Activated T-helper 1 cell treated with anti-CD3 and anti-CD28 coated beads, Interleukin-12 subunit alpha, Interleukin-12 subunit beta, Interleukin-2, Interleukin-4 antibody, amounts not matched to agents 30 ng/mL and 10 ng/mL and 1 ng/mL, durations not matched to agents 14 hours and 24 hours and 36 hours (primary cell): Measurements from ENCODE around the gene LRTM2. TPM values are rescaled to one million over a fixed set of nuclear protein-coding genes. Genes with fewer than 3 reads are reported as not detected.

ENCODE experiments used
- DNase-seq: peaks from one replicate; pipeline ENCODE4 v3.0.0; 2021; ENCODE audit warnings: low spot score
- H3K27ac Mint-ChIP-seq: one replicate; pipeline ENCODE4 v1.8.0; 2021; ENCODE audit warnings: mild to moderate bottlenecking, mixed read lengths
- H3K27me3 Mint-ChIP-seq: one replicate; pipeline ENCODE4 v1.8.0; 2022; ENCODE audit warnings: mild to moderate bottlenecking, moderate library complexity, mixed read lengths; ENCODE audit not compliant: insufficient read depth
- H3K36me3 Mint-ChIP-seq: one replicate; pipeline ENCODE4 v1.8.0; 2021; ENCODE audit warnings: low read depth, mixed read lengths
- H3K4me1 Mint-ChIP-seq: one replicate; pipeline ENCODE4 v1.8.0; 2021; ENCODE audit warnings: low read depth, mixed read lengths
- H3K4me3 Mint-ChIP-seq: one replicate; pipeline ENCODE4 v1.8.0; 2021; ENCODE audit warnings: mild to moderate bottlenecking, moderate library complexity, mixed read lengths
- H3K9me3 Mint-ChIP-seq: one replicate; pipeline ENCODE4 v1.8.0; 2021; ENCODE audit warnings: mixed read lengths
- intact Hi-C: fragments of 100-400 bp; cut with micrococcal nuclease; formaldehyde crosslinking; loops from one replicate; pipeline ENCODE4 v1.15.1; 2024
- total RNA-seq: library from RNA; stranded (reverse); gene quantifications from 2 replicates; pipeline ENCODE4 v1.2.3, GENCODE V29; 2022

Gene LRTM2
- total RNA-seq, 1 donor from 2014 or later, result not detected

DNA sequence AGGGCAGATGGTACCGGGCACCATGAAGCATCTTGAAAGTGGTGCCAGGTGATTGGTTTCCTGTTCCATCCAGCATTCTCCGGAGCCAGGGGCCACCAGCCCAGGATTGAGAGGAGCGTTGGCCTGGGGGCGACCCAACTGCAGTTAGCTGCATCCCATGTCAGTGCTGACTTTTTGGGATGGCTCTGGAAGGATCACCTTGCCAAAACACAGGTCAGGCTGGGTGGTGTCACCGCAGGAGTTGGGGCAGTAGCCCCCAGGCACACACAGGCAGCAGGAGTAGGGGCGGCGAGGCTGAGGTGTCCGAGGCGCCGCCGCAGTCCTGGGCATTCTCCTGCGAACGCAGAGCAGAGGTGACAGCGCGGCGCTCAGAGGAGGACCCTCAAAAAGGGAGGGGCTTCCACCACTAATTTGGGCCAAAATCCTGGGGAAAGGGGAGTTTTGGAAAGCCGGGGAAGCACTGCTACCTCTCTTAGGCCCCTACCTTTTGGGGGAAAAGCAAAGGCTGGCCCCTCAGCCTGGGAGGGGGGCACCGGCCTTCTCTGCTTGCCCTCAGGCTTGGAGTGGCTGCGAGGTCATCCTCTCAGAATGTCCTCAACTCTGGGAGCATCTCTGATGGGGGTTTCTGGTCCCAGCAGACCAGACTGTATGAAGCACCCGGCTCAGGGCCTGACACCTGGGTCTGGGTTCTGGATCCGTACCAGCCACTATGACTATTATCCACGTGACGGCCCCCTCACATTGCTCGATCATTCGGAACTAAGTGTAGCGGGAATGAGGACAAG lies 26.7 kb upstream of the LRTM2 start:
- Mint-ChIP-seq H3K4me1 (peaks cover 26% of the 10 kb centered on the region), H3K36me3 (no peaks in the 10 kb centered on the region), H3K9me3 (no peaks in the 10 kb centered on the region), H3K27ac (no peak overlapping the region), H3K4me3 (no peak overlapping the region), H3K27me3 (no peaks in the 10 kb centered on the region)
- DNase-seq, result no peak
- intact Hi-C loops, result no loop called here

DNA sequence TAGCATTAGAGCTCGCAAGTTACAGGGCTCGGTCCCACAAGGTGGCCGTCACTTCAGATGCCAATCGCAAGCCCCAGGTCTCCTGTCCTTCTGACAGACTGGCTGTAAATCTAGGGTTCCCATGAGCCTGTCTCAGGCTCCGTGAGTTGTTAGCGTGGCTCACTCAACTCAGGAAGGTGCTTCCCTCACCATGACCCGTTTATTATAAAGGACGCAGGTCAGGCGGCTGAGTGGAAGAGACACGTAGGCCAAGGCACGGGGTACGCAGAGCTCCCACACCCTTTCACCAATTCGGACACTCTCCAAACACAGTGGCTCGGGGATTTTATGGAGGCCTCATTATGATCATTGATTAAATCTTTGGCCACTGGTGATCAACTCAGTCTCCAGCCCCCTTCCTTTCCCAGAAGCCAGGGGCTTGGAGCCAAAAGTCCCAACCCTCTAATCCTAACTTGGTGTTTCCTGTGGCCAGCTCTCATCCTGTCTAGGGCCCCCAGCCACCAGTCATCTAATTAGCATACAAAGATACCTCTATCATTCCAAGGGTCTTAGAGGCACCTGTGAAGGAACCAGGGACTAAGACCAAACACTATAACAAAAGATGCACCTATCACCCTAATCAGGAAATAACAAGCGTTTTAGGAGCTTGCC lies 25.8 kb upstream of the LRTM2 start:
- intact Hi-C loops, result loop anchor here (5.0 kb wide), 1 partner anchor 1392 kb away; the partner anchor contains the start of gene CCDC77
- no peaks in the 10 kb centered on the region for H3K36me3 Mint-ChIP-seq
- H3K27me3 Mint-ChIP-seq, result no peaks in the 10 kb centered on the region
- H3K4me1 Mint-ChIP-seq, result peaks cover 26% of the 10 kb centered on the region
- H3K9me3 Mint-ChIP-seq, result no peaks in the 10 kb centered on the region
- no peak for DNase-seq
- no peak overlapping the region for H3K27ac Mint-ChIP-seq
- no peak overlapping the region for H3K4me3 Mint-ChIP-seq

DNA sequence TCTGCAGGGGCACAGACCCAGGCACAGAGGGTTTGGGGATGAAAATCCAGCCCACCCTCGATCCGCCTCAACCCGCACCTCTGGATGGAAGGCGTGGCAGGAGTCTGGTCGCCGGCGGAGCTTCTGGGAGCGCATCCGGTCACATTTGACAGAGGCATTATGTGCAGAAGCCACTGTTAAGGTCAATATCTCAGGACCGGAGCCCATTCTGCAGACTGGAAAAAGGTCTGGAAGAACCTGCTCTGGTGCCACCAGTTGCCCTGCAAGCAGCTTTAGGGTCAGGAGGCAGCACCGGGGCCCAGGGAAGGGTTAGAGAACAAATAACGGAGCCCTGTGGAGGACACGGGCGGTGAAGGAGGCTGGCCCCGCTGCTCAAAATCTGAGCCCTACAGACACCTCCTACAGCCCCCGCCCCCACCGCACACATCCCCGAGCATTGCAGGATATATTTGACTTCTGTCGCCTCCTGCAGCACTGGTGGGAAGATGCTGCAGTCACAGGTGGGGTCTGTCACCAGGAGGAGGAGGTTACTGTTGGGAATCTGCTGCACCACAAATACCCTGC lies 25.1 kb upstream of the LRTM2 start:
- H3K27ac Mint-ChIP-seq, result peak overlapping the region; percentile 66
- intact Hi-C loops, result loop anchor here (5.0 kb wide), 1 partner anchor 1393 kb away; the partner anchor contains the start of gene CCDC77
- DNase-seq, result no peak

DNA sequence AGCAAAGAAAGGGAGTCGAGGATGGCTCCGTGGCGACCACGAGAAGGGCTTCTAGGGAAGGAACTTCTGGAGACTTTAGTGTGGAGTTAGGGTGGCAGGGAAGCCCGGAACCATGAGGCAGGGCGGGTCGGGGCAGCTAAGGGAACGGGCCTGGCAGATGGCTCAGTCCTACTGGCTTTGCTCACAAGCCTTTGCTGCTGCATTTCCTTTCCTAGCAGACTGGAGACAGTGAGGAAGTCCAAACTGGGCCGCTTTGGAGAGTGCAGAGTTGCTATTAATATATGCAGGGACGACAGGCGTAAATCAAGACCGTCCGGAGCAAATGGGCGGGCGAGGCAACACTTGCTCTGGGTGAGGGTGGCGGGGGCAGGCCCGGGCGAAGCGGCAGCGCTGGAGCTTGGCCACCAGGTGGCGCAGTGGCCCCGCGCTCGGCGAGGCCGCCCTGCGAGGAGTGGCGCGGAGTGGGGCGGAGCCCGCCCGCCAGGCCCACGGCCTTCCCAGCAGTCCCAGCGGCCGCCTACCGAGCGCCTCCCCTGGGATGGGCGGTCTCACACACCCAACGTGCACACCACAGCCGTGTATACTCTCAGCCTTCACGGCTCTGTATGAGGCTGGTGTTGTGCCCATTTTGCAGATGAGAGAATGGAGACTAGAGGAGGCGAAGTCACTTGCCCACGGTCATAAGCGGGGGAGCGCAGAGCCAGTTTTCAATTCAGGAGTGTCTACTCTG lies 24.4 kb upstream of the LRTM2 start:
- Mint-ChIP-seq H3K4me1 (peaks cover 18% of the 10 kb centered on the region), H3K4me3 (peak overlapping the region; percentile 87), H3K36me3 (no peaks in the 10 kb centered on the region), H3K27ac (peak overlapping the region; percentile 89), H3K9me3 (no peaks in the 10 kb centered on the region), H3K27me3 (no peaks in the 10 kb centered on the region)
- peak; percentile 93 for DNase-seq
- intact Hi-C loops, result loop anchor here (1.0 to 5.0 kb wide), 8 partner anchors 8 to 1394 kb away; partner anchors contain the start of genes CCDC77, DCP1B and FBXL14

More for the DNA sequence above, 25.1 kb upstream of the LRTM2 start:
- Mint-ChIP-seq H3K4me3 (peak overlapping the region; percentile 87), H3K9me3 (no peaks in the 10 kb centered on the region), H3K27me3 (no peaks in the 10 kb centered on the region), H3K4me1 (peaks cover 24% of the 10 kb centered on the region), H3K36me3 (no peaks in the 10 kb centered on the region)

DNA sequence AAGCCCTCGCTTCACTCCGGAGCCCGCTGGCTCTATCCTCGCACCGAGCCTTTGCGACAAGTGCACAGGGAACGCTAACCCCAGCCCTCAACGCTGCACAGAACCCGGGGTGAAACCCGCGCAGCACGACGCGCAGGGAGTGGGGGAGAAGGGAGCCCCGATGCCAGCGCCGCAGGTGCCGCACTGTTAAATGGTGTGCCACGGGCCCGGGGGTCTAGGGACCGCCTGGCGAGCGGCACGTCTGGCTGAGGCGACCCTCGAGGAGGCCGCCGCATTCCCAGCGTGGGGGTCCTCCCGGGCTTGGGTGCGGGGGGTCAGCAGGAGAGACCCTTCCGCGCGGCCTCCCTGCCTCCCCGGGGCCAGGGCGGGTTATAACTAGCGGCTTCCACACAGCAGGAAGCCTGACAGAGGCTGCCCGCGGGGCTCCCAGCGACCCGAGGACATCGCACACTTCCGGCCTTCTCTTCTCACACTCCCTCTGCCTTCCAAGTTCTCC lies 23.8 kb upstream of the LRTM2 start:
- Mint-ChIP-seq H3K4me3 (peak overlapping the region; percentile 87), H3K4me1 (peaks cover 12% of the 10 kb centered on the region), H3K27me3 (no peaks in the 10 kb centered on the region), H3K27ac (peak overlapping the region; percentile 89), H3K36me3 (no peaks in the 10 kb centered on the region), H3K9me3 (no peaks in the 10 kb centered on the region)
- peak; percentile 39 for DNase-seq
- intact Hi-C loops, result loop anchor here (1.0 to 5.0 kb wide), 8 partner anchors 8 to 1394 kb away; partner anchors contain the start of genes CCDC77, DCP1B and FBXL14

DNA sequence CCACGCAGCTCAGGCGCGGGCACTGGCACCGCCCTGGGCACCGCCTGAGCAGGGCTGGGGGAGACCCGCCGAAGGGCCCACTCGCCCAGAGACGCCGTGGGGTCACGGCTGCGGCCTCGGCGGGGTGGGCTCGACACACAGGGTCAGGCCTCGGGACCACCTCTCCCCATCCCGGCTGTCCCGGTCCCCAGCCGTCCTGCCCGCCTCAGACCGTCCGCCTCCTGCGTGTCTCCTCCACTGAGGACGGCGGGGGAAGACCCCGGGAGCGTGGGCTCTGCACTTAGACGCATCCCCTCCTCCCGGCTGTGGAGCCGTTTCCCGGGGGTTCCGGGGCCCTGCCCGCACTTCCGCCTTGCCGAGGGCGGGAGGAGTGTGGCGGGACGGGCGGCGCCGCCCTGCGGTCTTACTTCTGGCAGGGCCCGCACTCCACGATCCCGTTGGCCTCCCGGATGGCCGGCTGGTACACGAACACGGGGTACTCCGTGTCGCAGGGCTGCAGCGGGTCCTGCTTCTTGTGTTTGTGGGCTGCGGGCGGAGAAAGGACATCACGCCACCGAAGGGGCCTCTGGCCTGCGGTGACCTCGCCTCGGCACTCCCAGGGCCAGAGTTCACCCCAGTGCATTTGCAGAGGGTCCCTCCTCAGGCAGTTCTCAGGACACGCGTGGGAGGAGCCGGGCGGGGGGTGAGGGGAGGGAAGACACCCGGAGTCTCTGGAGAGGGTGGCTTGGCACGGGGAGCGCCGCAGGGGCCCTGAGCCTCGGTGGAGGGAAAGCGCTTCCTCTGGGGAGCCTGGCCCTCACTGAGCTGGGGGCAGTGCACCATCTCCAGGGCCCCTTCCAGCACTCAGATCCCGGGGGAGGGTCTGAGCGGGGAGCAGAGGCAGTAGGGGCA lies 23.1 kb upstream of the LRTM2 start:
- H3K9me3 Mint-ChIP-seq, result no peaks in the 10 kb centered on the region
- peaks cover 2% of the 10 kb centered on the region for H3K27me3 Mint-ChIP-seq
- DNase-seq, result peak; percentile 45
- H3K36me3 Mint-ChIP-seq, result no peaks in the 10 kb centered on the region
- peak overlapping the region; percentile 80 for H3K4me3 Mint-ChIP-seq
- peaks cover 6% of the 10 kb centered on the region for H3K4me1 Mint-ChIP-seq
- H3K27ac Mint-ChIP-seq, result peak overlapping the region; percentile 71
- intact Hi-C loops, result loop anchor here (2.0 to 5.0 kb wide), 4 partner anchors 202 to 1395 kb away; partner anchors contain the start of genes CCDC77, DCP1B and FBXL14

DNA sequence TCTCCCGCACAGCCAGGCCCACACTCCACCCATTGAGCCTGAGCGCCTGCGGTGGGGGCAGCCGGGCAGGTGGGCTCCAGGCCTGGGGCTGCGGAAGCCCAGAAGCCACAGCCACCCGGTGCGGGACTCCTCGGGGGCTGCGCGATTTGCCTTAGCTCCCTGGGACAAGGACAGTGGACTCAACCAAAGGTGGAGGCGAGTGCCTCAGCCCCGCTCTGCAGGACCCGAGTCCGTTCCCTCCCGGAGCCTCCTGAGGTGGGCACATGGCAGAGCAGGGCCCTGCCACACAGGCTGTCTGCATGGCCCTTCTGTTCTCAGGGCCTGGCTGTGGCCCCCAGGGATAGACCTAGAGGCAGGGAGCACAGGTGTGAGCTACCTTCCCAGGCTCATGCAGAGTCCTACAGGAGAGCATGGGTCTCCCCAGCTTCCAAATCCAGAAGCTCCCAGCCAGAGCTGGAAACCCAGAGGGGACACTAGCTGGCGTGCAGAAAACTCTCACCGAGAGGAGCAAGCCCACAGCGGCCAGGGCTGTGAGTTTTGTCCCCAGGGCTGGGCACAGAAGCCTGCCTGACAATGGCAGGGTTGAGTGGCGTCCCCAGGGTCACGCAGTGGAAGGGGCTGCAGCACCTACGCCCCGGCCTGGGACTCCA lies 22.2 kb upstream of the LRTM2 start:
- no peaks in the 10 kb centered on the region for H3K9me3 Mint-ChIP-seq
- peaks cover 2% of the 10 kb centered on the region for H3K27me3 Mint-ChIP-seq
- intact Hi-C loops, result loop anchor here (2.0 to 5.0 kb wide), 4 partner anchors 203 to 1396 kb away; partner anchors contain the start of genes CCDC77, DCP1B and FBXL14
- no peaks in the 10 kb centered on the region for H3K36me3 Mint-ChIP-seq
- no peak overlapping the region for H3K4me3 Mint-ChIP-seq
- H3K4me1 Mint-ChIP-seq, result peaks cover 6% of the 10 kb centered on the region
- DNase-seq, result no peak
- no peak overlapping the region for H3K27ac Mint-ChIP-seq

DNA sequence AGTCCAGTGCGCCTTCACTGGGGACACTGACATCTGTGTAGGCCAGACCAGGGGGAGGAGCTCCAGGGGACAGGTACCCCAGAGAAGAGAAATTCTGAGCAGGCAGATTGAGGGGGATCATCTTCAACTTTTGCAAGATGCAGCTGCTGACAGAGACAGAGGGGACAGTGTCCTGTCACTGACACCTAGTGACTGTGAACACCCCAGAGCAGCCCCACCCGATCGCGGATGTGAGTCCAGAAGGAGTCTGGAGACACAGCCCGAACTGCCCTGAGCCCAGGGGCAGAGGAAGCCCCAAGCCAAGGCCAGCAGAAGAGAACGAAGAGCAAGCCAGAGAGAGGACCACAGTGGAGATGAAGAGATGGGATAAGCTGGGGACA lies 21.7 kb upstream of the LRTM2 start:
- DNase-seq, result no peak
- Mint-ChIP-seq H3K36me3 (no peaks in the 10 kb centered on the region), H3K4me3 (no peak overlapping the region), H3K27ac (no peak overlapping the region), H3K9me3 (no peaks in the 10 kb centered on the region), H3K27me3 (peaks cover 2% of the 10 kb centered on the region), H3K4me1 (peaks cover 6% of the 10 kb centered on the region)
- intact Hi-C loops, result loop anchor here (5.0 kb wide), 1 partner anchor 1396 kb away; the partner anchor contains the start of gene CCDC77

DNA sequence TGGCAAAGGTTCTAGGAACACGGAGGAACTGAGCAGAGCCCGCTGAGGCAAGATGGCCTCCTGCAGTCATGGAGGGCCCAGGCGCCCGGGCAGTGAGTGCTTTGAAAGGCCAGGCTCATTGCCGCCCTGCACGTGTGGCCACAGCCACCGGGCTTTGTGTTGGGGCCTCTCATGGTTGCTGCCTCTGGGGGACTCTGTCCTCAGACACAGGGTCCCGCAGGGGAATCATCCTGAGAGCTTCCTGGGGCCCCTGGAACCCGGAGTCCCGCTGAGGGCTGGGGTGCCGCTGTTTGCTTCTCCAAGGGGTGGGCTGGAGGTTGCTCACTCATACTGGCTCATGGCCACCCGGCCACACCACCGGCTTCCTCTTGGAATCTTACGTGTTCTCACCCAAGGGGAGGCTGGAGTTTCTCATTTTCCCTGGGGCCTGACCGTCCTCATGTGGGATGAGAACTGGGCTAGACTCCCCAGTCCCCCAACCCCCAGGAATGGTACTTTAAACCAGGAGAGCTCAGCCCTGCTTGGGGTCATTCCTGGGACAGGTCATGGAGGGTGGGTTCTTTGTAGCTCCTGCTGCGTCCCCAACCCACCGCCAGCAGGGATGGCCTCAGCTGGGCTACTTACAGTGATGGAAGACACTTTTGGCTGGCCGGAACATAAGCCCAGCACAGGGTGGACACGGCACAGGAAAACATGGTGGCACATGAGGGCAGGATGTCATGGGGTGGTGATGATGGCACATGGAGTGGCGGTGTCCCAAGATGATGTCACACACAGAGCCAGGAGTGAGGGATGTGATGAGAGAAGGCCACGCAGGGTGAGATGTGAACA lies 21.1 kb upstream of the LRTM2 start:
- Mint-ChIP-seq H3K36me3 (no peaks in the 10 kb centered on the region), H3K27ac (no peak overlapping the region), H3K4me1 (peaks cover 8% of the 10 kb centered on the region), H3K9me3 (no peaks in the 10 kb centered on the region), H3K27me3 (peaks cover 2% of the 10 kb centered on the region), H3K4me3 (no peak overlapping the region)
- DNase-seq, result no peak
- intact Hi-C loops, result loop anchor here (5.0 kb wide), 1 partner anchor 1397 kb away; the partner anchor contains the start of gene CCDC77

DNA sequence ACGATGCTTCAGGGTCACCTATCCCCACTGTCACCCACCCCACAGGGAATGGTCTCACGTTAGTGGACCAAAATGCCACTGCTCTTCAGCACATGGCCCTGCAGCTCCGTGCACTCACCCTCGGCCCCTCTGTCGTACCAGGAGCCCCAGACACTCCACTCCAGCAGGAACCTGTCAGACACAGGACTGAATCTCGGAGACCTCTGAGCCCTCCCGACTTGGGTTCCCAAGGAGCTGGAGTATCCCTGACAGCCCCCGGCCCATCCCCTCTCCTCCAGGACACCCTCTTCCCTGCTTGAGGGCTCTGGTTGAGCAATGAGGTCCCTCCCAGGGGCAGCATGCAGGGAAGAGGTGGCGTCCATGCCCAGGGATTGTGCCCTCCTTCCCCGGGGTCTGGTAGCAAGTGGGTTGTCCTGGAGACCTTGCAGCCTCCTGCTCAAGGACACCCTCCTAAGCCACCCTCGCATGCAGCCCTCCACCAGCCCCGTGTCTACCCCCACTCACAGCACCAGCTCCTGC lies 20.4 kb upstream of the LRTM2 start:
- no peaks in the 10 kb centered on the region for H3K36me3 Mint-ChIP-seq
- DNase-seq, result no peak
- intact Hi-C loops, result loop anchor here (5.0 kb wide), 1 partner anchor 1398 kb away; the partner anchor contains the start of gene CCDC77
- no peak overlapping the region for H3K4me3 Mint-ChIP-seq
- H3K27me3 Mint-ChIP-seq, result peaks cover 2% of the 10 kb centered on the region
- no peaks in the 10 kb centered on the region for H3K9me3 Mint-ChIP-seq
- peaks cover 13% of the 10 kb centered on the region for H3K4me1 Mint-ChIP-seq
- no peak overlapping the region for H3K27ac Mint-ChIP-seq
